Stimulated activated CD8-positive, alpha-beta memory T cell treated with anti-CD3 and anti-CD28 coated beads, Interleukin-7, amount 100 ng/mL, for 4 hours (primary cell): ENCODE data around the gene TRPV2.
"Not testable (repeated sequence)": the region's sequence is repeated elsewhere in the genome, so short reads cannot be mapped to it uniquely, and the experiment has no call there.

ENCODE experiments used
- DNase-seq, 2 donors: peaks; one replicate each; pipeline ENCODE4 v3.0.0-alpha.2; 2020; ENCODE audit warnings: low read depth in 2 of 2

TRPV2 gene

DNA sequence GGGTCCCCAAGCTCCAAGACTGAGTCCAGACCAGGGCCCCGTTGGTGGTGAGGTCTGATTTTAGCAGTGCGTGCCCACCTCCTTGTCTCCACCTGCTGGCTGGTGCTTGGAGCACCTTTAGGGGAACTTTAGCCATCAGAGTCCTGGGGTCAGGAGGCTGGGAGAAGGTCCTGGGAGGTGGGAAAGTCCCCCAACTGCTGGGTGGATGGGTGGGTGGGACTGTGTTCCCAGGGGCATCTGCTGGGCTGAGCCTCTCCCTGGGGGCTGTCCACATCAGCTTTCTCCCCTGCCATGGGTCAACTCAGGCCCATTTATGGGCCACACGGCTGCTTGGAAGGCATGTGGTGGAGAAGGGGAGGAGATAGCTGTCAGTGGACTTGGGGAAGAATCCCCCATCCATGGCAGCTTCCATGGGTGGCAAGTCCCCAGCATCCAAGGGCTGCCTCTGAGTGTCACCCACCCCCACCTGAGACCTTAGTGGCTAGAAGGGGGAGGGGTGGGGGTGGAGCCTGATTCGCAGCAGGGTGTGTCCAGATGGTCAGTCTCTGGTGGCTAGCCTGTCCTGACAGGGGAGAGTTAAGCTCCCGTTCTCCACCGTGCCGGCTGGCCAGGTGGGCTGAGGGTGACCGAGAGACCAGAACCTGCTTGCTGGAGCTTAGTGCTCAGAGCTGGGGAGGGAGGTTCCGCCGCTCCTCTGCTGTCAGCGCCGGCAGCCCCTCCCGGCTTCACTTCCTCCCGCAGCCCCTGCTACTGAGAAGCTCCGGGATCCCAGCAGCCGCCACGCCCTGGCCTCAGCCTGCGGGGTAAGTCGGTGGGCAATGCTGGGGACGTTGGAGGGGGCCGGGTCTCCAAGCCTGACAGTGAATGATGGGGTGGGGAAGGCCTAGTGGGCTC, at the start of gene TRPV2:
Gene TRPV2, plus strand, starts transcription at position 541 of the 894 bp plus-strand sequence. CDS start 2,098 bp downstream, outside the sequence.
- DNase-seq = no peak

DNA sequence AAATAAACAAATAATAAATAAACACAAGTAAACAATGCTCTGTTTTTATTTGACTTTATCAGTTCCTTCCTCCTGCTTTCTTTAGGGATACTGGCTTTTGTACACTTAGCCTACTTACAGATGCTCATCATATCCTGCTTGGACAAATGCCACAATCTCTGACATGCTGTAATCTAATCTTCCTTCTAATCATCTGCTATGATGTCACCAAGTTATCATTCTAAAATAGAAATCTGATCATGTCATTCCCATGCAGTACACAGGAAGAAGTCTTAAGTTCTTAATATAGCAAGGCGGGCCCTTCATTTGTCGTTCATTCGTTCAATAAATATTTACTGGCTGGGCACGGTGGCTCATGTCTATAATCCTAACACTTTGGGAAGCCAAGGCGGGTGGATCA, 43.6 kb upstream of the TRPV2 start:
- no peak for DNase-seq

DNA sequence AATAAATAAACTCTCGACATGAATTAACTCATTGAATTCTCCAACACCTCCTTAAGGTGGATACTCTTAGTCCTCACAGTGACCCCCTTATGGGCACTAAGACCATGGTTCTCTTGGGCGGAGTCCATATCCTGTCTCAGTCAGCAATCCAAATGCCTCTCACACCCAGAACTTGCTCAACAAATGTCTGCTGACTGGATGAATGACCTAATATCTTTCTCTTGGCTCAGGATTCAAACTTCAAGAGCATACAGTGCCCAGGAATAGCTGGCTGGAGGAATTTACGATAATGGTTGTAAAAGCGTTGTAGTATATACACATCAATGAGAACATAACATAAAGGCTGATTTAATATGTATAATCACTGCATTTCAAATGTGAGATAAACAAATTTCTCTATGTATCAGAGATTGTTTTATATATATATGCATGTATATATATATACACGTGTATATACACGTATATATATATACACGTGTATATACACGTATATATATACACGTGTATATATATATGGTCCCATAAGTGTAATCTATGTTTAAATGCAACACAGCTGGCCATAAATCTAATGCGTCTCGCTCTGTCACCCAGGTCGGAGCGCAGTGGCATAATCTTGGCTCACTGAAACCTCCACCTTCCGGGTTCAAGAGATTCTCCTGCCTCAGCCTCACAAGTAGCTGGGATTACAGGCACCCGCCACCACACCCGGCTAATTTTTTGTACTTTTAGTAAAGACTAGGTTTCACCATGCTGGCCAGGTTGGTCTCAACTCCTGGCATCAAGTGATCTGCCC, 41.0 kb upstream of the TRPV2 start:
- no peak for DNase-seq

DNA sequence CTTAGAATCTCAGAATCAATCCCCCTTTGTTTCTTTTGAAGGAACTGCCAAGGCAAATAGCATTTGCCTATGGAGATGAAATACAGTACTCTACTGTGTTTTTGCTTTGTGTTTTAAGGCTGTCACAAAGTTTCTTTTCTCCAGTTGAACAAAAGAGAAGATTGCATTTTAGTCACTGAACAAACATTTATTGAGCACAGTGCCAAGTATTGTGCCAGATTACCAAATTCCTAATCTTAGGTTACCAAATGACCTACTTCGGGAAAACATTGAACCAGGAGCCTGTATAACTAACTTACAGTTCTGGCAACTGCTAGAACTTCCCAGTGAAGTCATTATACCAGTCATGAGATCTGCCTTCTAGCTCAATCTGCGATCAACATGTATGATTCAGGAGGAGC, 37.4 kb upstream of the TRPV2 start:
- no peak for DNase-seq

- no peak for DNase-seq
Measured at GRCh38 chr17:16378636-16379282, 36.6 kb upstream of the TRPV2 start.

DNA sequence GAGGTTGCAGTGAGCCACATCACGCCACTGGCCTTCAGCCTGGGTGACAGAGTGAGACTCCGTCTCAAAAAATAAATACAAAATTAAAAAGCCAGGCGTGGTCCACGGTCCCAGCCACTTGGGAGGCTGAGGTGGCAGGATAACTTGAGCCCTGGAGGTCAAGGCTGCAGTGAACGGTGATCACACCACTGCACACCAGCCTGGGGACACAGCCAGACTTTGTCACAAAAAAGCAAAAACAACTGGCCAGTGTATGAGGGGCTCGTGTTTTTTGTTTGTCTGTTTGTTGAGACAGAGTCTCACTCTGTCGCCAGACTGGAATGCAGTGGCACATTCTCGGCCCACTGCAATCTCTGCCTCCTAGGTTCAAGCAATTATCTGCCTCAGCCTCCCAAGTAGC, 35.7 kb upstream of the TRPV2 start:
- no peak for DNase-seq

DNA sequence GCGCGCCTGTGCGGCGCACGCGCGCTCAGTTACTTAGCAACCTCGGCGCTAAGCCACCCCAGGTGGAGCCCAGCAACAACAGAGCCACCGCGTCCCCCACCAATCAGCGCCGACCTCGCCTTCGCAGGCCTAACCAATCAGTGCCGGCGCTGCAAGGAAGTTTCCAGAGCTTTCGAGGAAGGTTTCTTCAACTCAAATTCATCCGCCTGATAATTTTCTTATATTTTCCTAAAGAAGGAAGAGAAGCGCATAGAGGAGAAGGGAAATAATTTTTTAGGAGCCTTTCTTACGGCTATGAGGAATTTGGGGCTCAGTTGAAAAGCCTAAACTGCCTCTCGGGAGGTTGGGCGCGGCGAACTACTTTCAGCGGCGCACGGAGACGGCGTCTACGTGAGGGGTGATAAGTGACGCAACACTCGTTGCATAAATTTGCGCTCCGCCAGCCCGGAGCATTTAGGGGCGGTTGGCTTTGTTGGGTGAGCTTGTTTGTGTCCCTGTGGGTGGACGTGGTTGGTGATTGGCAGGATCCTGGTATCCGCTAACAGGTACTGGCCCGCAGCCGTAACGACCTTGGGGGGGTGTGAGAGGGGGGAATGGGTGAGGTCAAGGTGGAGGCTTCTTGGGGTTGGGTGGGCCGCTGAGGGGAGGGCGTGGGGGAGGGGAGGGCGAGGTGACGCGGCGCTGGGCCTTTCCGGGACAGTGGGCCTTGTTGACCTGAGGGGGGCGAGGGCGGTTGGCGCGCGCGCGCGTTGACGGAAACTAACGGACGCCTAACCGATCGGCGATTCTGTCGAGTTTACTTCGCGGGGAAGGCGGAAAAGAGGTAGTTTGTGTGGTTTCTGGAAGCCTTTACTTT, 34.5 kb upstream of the TRPV2 start, which contains the start of gene UBB:
Gene UBB, plus strand, starts transcription at position 452 of the 856 bp plus-strand sequence. CDS start 817 bp downstream, outside the sequence.
- DNase-seq = peak; percentile 92 to 95

DNA sequence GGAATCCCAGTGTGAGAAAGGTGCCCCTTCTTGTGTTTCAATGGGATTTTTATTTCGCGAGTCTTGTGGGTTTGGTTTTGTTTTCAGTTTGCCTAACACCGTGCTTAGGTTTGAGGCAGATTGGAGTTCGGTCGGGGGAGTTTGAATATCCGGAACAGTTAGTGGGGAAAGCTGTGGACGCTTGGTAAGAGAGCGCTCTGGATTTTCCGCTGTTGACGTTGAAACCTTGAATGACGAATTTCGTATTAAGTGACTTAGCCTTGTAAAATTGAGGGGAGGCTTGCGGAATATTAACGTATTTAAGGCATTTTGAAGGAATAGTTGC, 33.9 kb upstream of the TRPV2 start:
- DNase-seq = no peak

DNA sequence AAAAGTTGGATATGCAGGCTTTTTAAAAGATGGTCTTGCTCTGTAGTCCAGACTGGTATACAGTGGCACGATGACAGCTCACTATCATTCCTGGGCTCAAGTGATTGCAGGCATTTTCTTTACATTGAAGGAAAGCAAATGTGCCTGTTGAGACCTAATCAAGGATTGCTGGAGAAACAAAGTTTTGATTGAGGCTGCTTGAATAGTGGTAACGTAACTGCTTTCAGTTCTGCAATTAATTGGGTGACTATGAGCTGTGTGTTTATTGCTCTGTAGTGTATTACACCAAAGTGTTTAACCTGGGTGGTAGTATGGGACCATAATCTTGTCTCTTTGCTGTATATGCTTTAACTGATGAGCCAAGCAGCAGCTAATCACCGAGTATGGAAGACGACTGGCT, 32.2 kb upstream of the TRPV2 start:
- no peak for DNase-seq

DNA sequence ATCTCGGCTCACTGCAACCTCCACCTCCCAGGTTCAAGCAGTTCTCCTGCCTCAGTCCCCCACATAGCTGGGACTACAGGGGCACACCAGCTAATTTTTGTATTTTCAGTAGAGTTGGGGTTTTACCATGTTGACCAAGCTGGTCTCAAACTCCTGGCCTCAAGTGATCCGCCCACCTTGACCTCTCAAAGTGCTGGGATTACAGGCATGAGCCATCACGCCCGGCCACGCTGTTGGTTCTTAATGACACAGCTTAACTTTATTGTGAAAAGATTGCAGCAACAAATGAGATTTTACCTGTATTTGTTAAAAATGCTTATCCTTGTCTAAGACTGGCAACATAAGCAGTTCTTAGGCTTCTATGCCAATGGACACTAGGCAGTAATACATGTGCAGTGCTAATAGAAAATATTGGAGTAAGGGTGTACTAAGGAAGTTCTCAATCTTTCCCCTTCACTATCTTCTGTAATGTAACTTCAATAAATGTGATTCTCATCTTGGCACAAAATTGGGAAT, 31.5 kb upstream of the TRPV2 start:
- DNase-seq = no peak

DNA sequence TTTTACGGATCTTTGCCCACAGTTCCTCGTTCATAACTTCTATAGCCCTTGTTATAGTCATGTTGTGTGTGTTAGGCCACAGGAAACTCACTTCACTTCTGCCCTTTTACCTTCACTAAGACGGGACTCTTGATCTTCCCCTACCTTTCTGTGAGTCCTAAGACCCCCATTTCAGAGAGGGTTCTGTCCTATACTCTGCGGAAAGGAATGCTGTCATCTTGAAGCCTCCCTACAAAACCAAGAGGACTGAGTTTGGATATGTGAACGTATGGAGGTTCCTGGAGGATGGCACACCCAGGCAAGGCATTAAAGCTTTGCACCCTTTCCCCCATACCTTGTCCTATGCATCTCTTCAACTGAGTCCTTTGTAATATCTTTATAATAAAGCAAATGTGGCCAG, 30.8 kb upstream of the TRPV2 start:
- DNase-seq = no peak

GRCh38 chr17:16386126-16386507, 29.3 kb upstream of the TRPV2 start:
- not testable (repeated sequence) for DNase-seq

- DNase-seq = no peak
Measured at GRCh38 chr17:16391451-16391850, 23.9 kb upstream of the TRPV2 start.

GRCh38 chr17:16392491-16392890, 22.9 kb upstream of the TRPV2 start:
- not testable (repeated sequence) for DNase-seq

GRCh38 chr17:16395887-16396286, 19.5 kb upstream of the TRPV2 start:
- DNase-seq = not testable (repeated sequence)

DNA sequence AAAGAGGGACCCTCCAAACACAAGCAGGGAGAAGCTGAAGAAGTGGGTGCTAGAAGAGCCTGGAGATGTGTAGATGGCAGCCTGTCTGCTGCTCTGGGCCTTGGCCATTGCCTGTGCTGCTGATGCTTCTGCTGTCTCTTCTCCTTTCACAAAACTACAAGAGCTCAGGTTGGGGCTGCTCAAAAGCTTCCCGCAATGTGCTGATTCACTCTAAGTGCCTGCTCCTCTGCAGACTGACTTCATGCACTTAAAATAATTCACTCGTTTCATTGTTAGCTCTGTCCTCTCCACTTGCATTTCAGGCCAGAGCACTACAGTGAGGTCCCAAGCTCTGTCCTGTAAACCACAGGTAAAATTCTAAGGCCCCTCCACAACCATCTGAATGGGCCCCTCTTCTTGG, 18.7 kb upstream of the TRPV2 start:
- DNase-seq = not testable (repeated sequence)

DNA sequence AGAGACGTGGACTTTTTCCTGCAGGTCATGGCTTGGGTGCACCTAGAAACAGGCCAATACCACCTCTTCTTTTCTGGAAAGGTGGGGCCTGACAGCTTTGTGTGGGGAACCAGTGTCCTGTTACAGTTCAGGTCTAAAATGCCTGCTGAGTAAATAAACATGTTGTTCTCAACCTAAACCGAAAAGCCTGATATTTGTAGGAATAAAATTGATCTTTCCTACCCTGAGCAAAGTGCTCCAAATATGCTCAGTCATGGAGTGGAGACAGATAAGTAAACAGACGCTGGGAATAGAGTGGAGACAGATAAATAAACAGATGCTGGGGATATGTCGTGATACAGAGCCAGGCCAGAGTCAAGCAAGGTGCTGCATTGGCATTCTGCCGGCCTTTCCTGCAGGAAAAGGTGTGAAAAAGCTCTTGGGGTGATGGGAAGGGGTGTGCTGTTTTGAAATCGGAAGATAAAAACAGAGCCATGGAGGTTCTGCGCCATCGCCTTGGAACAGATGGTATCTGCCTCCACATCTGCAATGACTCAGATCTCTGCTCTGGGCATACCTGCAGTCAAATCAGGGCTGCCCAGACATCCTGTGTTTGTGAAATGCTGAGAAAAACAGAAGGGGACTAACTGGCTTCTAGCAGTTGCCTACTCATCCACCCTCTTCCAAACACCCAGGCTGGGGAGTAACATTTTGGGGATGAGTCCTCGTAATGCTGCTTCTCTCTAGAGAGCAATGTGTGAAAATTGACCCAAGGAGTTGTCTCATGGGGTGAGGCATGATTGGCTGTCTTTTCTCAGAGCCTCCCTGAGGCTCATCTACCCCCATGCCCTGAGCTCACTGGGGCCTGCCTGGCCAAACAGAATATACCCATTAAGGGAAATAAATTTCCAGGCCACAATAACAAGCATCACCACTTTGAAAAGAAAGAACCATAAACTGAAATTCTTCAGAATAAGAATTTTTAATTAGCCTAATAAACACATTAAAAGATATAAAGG, 16.8 kb upstream of the TRPV2 start:
- no peak for DNase-seq

DNA sequence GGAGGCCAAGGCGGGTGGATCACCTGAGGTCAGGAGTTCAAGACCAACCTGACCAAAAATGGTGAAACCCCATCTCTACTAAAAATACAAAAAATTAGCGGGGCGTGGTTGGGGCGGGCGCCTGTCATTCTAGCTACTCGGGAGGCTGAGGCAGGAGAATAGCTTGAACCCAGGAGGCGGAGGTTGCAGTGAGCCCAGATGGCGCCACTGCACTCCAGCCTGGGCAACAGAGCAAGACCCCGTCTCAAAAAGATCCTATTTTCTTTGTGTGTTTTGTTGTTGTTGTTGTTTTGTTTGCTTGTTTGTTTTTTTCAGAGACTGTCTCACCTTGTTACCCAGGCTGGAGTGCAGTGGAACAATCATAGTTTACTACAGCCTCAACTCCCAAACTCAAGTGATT, 11.5 kb upstream of the TRPV2 start:
- not testable (repeated sequence) for DNase-seq

DNA sequence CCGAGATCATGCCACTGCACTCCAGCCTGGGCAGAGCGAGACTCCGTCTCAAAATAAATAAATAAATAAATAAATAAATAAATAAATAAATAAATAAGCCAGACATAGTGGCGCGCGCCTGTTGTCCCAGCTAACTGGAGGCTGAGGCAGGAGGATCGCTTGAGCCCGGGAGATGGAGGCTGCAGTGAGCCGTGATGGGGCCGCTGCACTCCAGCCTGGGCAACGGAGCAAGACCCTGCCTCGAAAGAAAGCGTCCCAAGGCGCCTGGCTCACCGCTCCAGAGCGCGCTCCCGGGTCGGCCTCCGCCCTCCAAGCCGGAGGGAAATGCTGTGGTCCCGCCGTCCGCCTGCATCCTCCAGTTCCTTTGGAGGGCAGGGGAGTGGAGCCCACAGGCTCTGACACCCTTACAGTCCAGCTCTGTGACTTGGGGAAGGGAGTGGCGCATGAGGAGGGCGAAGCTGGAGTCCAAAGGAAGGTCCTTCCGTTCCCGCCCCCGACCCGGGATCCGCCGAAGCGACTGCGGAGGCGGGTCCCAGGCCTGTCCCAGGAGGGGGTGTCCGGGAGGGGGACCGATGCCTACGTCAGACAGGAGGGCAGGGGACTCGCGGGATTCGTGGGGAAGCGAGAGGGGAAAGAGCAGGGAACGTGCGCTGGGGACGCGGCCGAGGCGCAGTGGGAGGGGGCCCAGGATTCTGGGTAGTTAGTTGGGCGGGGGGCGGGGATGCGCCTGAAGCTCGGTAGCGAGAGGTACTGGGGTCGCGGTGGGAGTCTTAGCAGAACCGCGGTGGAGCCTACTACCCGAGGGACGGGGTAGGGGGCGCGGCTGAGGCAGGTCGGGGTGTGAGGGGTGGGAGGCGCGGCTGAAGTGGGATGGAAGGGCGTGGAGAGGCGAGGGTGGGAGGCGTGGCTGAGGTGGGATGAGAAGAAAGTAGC, 8.4 kb upstream of the TRPV2 start:
- peak in 1 of 2 donors; percentile 8 for DNase-seq
